ENCODE data around the gene LPCAT2.

GRCh38 chr16:55532227-55532626, 23.4 kb downstream of the LPCAT2 start:
- TF ChIP-seq, protein P1, sequence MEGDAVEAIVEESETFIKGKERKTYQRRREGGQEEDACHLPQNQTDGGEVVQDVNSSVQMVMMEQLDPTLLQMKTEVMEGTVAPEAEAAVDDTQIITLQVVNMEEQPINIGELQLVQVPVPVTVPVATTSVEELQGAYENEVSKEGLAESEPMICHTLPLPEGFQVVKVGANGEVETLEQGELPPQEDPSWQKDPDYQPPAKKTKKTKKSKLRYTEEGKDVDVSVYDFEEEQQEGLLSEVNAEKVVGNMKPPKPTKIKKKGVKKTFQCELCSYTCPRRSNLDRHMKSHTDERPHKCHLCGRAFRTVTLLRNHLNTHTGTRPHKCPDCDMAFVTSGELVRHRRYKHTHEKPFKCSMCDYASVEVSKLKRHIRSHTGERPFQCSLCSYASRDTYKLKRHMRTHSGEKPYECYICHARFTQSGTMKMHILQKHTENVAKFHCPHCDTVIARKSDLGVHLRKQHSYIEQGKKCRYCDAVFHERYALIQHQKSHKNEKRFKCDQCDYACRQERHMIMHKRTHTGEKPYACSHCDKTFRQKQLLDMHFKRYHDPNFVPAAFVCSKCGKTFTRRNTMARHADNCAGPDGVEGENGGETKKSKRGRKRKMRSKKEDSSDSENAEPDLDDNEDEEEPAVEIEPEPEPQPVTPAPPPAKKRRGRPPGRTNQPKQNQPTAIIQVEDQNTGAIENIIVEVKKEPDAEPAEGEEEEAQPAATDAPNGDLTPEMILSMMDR (IDR thresholded peaks at IDR 0.05): no peak
- TF ChIP-seq POLR2A (IDR thresholded peaks at IDR 0.05): no peak
- no peak for TF ChIP-seq POLR2AphosphoS5 (IDR thresholded peaks at IDR 0.05)
